Pancreas (tissue), 10 donors: Measurements from ENCODE around the gene CPED1. TPM values are rescaled to one million over a fixed set of nuclear protein-coding genes. Genes with fewer than 3 reads are reported as not detected.

Source experiments
- ATAC-seq, 4 donors: fragments of 200-7000 bp; cut with Tn5 transposase; one replicate each; pipeline versions ENCODE4 v1.8.0 to v1.9.1; 2020; ENCODE audit warnings: mild to moderate bottlenecking in 4 of 4, moderate library complexity in 4 of 4
- DNase-seq, 6 donors: peaks; one replicate each; pipeline ENCODE4 v3.0.0-alpha.2; 2020
- FAIRE-seq: peaks from 2 replicates; lab custom pipeline; 2012; peaks lifted over from hg19 to GRCh38; lab: Jason Lieb, UNC
- H3K27ac ChIP-seq, 4 donors: fragments of 200-600 bp; sonication (generic); 1 replicate in 3 of 4; 2 replicates in 1 of 4; pipeline versions ENCODE4 v1.5.0 to v1.8.0; 2020
- H3K27me3 ChIP-seq, 4 donors: fragments of 200-600 bp; one replicate each; pipeline ENCODE4 v1.8.0; 2021
- H3K36me3 ChIP-seq, 3 donors: fragments of 200-600 bp; sonication (generic) in 1 of 3; one replicate each; pipeline versions ENCODE4 v1.5.0 to v1.8.0; 2020 to 2021
- H3K4me1 ChIP-seq, 3 donors: fragments of 200-600 bp; one replicate each; pipeline ENCODE4 v1.8.0; 2021
- H3K4me3 ChIP-seq, 4 donors: fragments of 200-600 bp; sonication (generic) in 2 of 4; one replicate each; pipeline versions ENCODE4 v1.5.0 to v1.8.0; 2020 to 2021
- H3K9me3 ChIP-seq, 4 donors: fragments of 200-600 bp; one replicate each; pipeline ENCODE4 v1.8.0; 2021
- WGBS, 2 donors: extraction: QIAGEN DNeasy Blood & Tissue Kit; methylation state at CpG; one replicate each; pipeline ENCODE4 v1.1.7; 2013; 5-methylcytosine and 5-hydroxymethylcytosine counted together
- intact Hi-C, 3 donors: fragments of 100-400 bp; cut with DNase I; formaldehyde crosslinking; loops; one replicate each; pipeline versions ENCODE4 v1.11.1 to v1.14.2; 2022
- polyA plus RNA-seq, 2 donors: library from polyadenylated mRNA; stranded (reverse); fragments of 200-250 nt; gene quantifications; one replicate each; pipeline ENCODE4 v1.2.3, GENCODE V29; 2013
- total RNA-seq, 6 donors: library from RNA; stranded (reverse); fragmentation: NEBNext Ultra II Directional in 4 of 6; extraction: Animal tissue kit (Norgen Biotek cat#: 25700) in 4 of 6; gene quantifications; one replicate each; pipeline versions ENCODE4 v1.2.1 to v1.2.4, GENCODE V29; 2021 to 2023
- TF ChIP-seq, protein P1 (sequence below), 4 donors: fragments of 200-600 bp; sonication (generic) in 3 of 4; IDR thresholded peaks; one replicate each; pipeline versions ENCODE4 v1.5.0 to v1.8.0; 2021; ENCODE audit warnings: antibody characterized with exemption in 4 of 4
- donor health status: healthy with polysubstance abuse.
- donor health status: DM: no; HTN: no; CAD: no; lungs with moderate emphysema.
- donor health status: DM: no; HTN: no; CAD: no.
- donor health status: control.
- donor health status: control.
- donor health status: Bipolar disorder and iron deficiency.
- donor health status: DM: yes; HTN: yes; CAD: no.
- donor health status: DM: no; HTN: no; CAD: no.
- donor health status: DM: no; HTN: no; CAD: no.
- donor health status: DM: yes; HTN: yes; CAD: no.

CPED1 gene
- total and polyA plus RNA-seq, 8 donors: 0.57 to 6.1 (median 1.3) TPM

DNA sequence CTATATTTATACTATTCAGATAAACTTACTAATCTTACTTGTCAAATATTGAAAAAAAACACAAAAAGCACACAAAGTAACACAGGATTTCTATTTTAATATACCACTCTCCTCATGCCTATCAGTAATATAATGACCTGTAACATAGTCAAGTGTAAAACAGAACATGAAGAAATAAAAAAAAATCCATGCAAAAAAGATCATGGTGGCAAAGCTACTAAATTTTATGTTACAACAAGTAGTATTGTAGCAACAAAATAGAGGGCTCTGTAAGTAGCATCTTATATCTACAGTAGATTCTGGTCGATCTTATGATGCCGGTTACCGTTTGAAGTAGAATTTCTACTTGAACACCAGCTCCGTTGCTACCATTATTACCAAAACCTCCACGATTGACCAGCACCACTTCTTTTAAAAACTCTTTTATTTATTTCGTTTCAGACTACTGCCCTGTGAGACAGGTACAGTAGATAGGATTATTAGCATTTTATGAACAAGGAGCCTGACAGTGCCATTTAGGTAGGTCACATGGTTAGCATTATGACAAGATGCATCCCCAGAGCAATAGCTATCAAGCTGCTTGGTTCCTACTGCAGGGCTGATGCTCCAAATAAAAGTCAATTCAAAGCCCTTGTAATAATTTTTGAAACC lies 2.1 kb downstream of the CPED1 start:
- Histone ChIP-seq H3K27me3 (peaks cover 0 to 26% (median 5%) of the 10 kb centered on the region in 4 donors), H3K9me3 (no peaks in the 10 kb centered on the region), H3K27ac (peak overlapping the region in 1 of 4 donors; percentile 60), H3K4me3 (no peak overlapping the region), H3K36me3 (no peaks in the 10 kb centered on the region), H3K4me1 (peaks cover 0 to 3% (median 0%) of the 10 kb centered on the region in 3 donors)
- TF ChIP-seq, protein P1, sequence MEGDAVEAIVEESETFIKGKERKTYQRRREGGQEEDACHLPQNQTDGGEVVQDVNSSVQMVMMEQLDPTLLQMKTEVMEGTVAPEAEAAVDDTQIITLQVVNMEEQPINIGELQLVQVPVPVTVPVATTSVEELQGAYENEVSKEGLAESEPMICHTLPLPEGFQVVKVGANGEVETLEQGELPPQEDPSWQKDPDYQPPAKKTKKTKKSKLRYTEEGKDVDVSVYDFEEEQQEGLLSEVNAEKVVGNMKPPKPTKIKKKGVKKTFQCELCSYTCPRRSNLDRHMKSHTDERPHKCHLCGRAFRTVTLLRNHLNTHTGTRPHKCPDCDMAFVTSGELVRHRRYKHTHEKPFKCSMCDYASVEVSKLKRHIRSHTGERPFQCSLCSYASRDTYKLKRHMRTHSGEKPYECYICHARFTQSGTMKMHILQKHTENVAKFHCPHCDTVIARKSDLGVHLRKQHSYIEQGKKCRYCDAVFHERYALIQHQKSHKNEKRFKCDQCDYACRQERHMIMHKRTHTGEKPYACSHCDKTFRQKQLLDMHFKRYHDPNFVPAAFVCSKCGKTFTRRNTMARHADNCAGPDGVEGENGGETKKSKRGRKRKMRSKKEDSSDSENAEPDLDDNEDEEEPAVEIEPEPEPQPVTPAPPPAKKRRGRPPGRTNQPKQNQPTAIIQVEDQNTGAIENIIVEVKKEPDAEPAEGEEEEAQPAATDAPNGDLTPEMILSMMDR (IDR thresholded peaks at IDR 0.05): no peak
- FAIRE-seq (peak; percentile 59), ATAC-seq (no peak), DNase-seq (no peak)
- 74 to 81% methylated on average over 6 of the region's 6 CpGs for WGBS, 2 donors
- intact Hi-C loops: no loop called here

DNA sequence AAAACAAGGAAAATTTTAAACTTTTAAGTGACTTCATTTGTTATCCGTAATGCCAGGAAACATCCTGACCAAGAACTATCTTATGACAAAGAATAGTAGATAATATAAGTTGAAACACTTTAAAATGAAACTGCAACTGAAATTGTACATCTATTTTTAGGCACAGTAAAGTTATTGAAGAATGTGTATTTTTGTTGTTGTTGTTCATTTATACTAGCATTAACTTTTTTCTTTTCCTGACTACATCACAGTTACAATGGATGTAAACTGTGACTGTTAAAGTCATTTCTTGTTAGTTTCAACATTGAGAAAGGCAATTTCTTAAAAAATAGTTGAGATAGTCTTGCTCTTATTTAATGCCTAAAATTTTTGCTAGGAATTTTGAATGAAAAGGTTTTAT lies 2.6 kb downstream of the CPED1 start:
- peaks cover 0 to 3% (median 0%) of the 10 kb centered on the region in 3 donors for H3K4me1 ChIP-seq
- FAIRE-seq (no peak), DNase-seq (no peak), ATAC-seq (no peak)
- H3K9me3 ChIP-seq: no peaks in the 10 kb centered on the region
- H3K27ac ChIP-seq: peak overlapping the region in 1 of 4 donors; percentile 60
- peaks cover 0 to 26% (median 5%) of the 10 kb centered on the region in 4 donors for H3K27me3 ChIP-seq
- TF ChIP-seq, protein P1 (IDR thresholded peaks at IDR 0.05): no peak
- no peaks in the 10 kb centered on the region for H3K36me3 ChIP-seq
- no peak overlapping the region for H3K4me3 ChIP-seq
- intact Hi-C loops: no loop called here
- 78 to 91% methylated on average over 1 of the region's 1 CpG for WGBS, 2 donors

DNA sequence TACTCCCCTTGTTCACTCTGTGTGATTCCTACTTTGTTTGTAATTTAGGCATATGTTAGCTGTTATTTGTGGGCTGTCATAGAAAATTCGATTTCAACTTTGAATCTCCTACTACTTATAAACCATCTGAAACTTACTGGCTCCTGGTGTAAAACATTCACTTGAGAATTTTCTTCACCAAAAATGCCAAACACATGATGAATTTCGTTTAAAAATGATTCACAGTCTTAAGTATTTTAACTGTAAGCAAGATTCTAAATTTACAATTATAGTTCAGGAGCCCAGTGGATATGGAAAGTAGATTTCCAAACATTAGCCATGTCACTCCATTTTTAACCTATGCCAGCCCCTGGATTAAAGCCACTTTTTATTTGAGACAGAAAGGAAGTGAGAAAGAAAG lies 3.1 kb downstream of the CPED1 start:
- 21 to 36% methylated on average over 2 of the region's 2 CpGs for WGBS, 2 donors
- FAIRE-seq (no peak), ATAC-seq (no peak), DNase-seq (no peak)
- H3K27me3 ChIP-seq: peaks cover 0 to 26% (median 5%) of the 10 kb centered on the region in 4 donors
- no peak overlapping the region for H3K4me3 ChIP-seq
- peaks cover 0 to 3% (median 0%) of the 10 kb centered on the region in 3 donors for H3K4me1 ChIP-seq
- intact Hi-C loops: no loop called here
- no peaks in the 10 kb centered on the region for H3K9me3 ChIP-seq
- TF ChIP-seq, protein P1 (IDR thresholded peaks at IDR 0.05): no peak
- no peaks in the 10 kb centered on the region for H3K36me3 ChIP-seq
- H3K27ac ChIP-seq: peak overlapping the region in 1 of 4 donors; percentile 60

DNA sequence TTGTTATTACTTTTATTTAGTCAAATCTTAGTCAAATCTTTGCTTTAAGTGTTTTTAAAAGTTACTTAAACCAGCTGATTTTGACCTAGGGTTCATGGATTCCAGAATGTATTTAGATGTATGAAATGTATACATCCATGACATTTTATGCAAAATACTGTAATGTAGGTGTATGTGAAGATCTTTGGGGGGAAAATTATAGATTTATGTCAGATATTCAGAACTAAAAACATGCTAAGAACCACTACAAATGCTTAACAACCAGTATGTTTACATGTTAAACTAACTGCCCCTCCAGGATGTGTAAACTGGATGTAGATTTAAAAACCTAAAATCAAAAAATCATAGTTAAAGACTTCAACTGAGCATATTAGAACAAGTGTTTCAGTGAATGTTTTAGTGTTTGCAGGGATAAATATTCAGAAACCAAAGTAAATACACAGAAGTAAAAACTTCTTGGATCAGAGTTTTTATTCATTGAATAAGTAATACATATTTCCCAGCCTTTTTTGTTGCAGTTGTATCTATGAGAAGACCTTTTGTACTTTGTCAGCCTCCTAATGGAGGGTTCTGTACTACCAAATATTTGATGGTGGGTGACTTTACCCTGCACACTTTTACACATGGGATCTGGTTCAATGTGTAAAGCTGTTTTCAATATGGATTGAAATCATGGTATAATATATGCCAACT lies 3.9 kb downstream of the CPED1 start:
- no peak for DNase-seq
- TF ChIP-seq, protein P1 (IDR thresholded peaks at IDR 0.05): no peak
- H3K36me3 ChIP-seq: no peaks in the 10 kb centered on the region
- ATAC-seq: no peak
- intact Hi-C loops: no loop called here
- H3K27ac ChIP-seq: no peak overlapping the region
- peaks cover 0 to 26% (median 5%) of the 10 kb centered on the region in 4 donors for H3K27me3 ChIP-seq
- H3K4me3 ChIP-seq: no peak overlapping the region
- no peak for FAIRE-seq
- peaks cover 0 to 3% (median 0%) of the 10 kb centered on the region in 3 donors for H3K4me1 ChIP-seq
- H3K9me3 ChIP-seq: no peaks in the 10 kb centered on the region
